Lung (tissue), 12 donors: ENCODE data around the gene SH3BP2. TPM values are rescaled to one million over a fixed set of nuclear protein-coding genes. Genes with fewer than 3 reads are reported as not detected.

Source experiments
- ATAC-seq: fragments of 200-7000 bp; cut with Tn5 transposase; one replicate; pipeline ENCODE4 v1.9.1; 2020; ENCODE audit warnings: moderate number of reproducible peaks; ENCODE audit not compliant: insufficient read depth, low FRiP score
- DNase-seq, 3 donors: peaks; one replicate each; pipeline ENCODE4 v3.0.0-alpha.2; 2013 to 2017
- H3K27ac ChIP-seq, 2 donors: one replicate each; pipeline ENCODE4 v1.5.1; 2013; ENCODE audit warnings: mild to moderate bottlenecking in 2 of 2, moderate library complexity in 2 of 2, control low read depth in 1 of 2, inconsistent platforms in 1 of 2, low read depth in 1 of 2, low read length in 1 of 2
- H3K27me3 ChIP-seq, 3 donors: one replicate each; pipeline ENCODE4 v1.5.1; 2013; ENCODE audit warnings: low read length in 2 of 3; ENCODE audit not compliant: control insufficient read depth in 3 of 3, insufficient read depth in 3 of 3
- H3K36me3 ChIP-seq, 4 donors: one replicate each; pipeline ENCODE4 v1.5.1; 2013; ENCODE audit warnings: low read length in 4 of 4, mild to moderate bottlenecking in 1 of 4, moderate library complexity in 1 of 4; ENCODE audit not compliant: control insufficient read depth in 4 of 4, insufficient read depth in 4 of 4
- H3K4me1 ChIP-seq, 5 donors: one replicate each; pipeline ENCODE4 v1.5.1; 2013; ENCODE audit warnings: low read length in 5 of 5, mild to moderate bottlenecking in 2 of 5, moderate library complexity in 1 of 5; ENCODE audit not compliant: control insufficient read depth in 5 of 5, insufficient read depth in 5 of 5
- H3K4me3 ChIP-seq: one replicate; pipeline ENCODE4 v1.5.1; 2013; ENCODE audit warnings: mild to moderate bottlenecking, control low read depth, moderate library complexity
- H3K9ac ChIP-seq, 2 donors: one replicate each; pipeline ENCODE4 v1.5.1; 2013; ENCODE audit warnings: low read length in 2 of 2, control low read depth in 1 of 2; ENCODE audit not compliant: insufficient read depth in 1 of 2
- H3K9me3 ChIP-seq, 4 donors: one replicate each; pipeline ENCODE4 v1.5.1; 2013; ENCODE audit warnings: low read length in 3 of 4, mild to moderate bottlenecking in 1 of 4, moderate library complexity in 1 of 4; ENCODE audit not compliant: control insufficient read depth in 4 of 4, insufficient read depth in 3 of 4
- CTCF ChIP-seq: IDR thresholded peaks from 2 replicates; pipeline ENCODE4 v1.5.1; 2012; ENCODE audit warnings: mild to moderate bottlenecking; ENCODE audit errors: control extremely low read depth, extremely low read depth
- WGBS, 2 donors: extraction: QIAGEN DNeasy Blood & Tissue Kit; methylation state at CpG; one replicate each; pipeline ENCODE4 v1.1.7; 2013; 5-methylcytosine and 5-hydroxymethylcytosine counted together
- polyA plus RNA-seq, 2 donors: library from polyadenylated mRNA; stranded (reverse); fragments of 200-250 nt; gene quantifications; one replicate each; pipeline ENCODE4 v1.2.1, GENCODE V29; 2013
- total RNA-seq, 2 donors: library from RNA; depleted of rRNA in 1 of 2; stranded (reverse); fragments of >200 nt in 1 of 2; gene quantifications; one replicate each; pipeline ENCODE4 v1.2.1, GENCODE V29; 2014 to 2021
- donor health status: control.
- donor health status: control.
- donor health status: Bipolar disorder and iron deficiency.
- donor health status: healthy.
- donor health status: DM: yes; HTN: yes; CAD: no.

SH3BP2 gene
- total and polyA plus RNA-seq, 4 donors = 49.9 to 117 (median 79.8) TPM

GRCh38 chr4:2820216-2820982 lies 27.5 kb downstream of the SH3BP2 start:
- H3K9me3 ChIP-seq = no peaks in the 10 kb centered on the region
- H3K27me3 ChIP-seq = no peaks in the 10 kb centered on the region
- peaks cover 0 to 20% (median 3%) of the 10 kb centered on the region in 5 donors for H3K4me1 ChIP-seq
- ATAC-seq (no peak), DNase-seq (no peak)
- no peak overlapping the region for H3K9ac ChIP-seq
- H3K27ac ChIP-seq = no peak overlapping the region
- TF ChIP-seq CTCF = no peak
- peaks cover 0 to 47% (median 4%) of the 10 kb centered on the region in 4 donors for H3K36me3 ChIP-seq
- no peak overlapping the region for H3K4me3 ChIP-seq
- 89 to 94% methylated on average over 13 of the region's 13 CpGs for WGBS, 2 donors

DNA sequence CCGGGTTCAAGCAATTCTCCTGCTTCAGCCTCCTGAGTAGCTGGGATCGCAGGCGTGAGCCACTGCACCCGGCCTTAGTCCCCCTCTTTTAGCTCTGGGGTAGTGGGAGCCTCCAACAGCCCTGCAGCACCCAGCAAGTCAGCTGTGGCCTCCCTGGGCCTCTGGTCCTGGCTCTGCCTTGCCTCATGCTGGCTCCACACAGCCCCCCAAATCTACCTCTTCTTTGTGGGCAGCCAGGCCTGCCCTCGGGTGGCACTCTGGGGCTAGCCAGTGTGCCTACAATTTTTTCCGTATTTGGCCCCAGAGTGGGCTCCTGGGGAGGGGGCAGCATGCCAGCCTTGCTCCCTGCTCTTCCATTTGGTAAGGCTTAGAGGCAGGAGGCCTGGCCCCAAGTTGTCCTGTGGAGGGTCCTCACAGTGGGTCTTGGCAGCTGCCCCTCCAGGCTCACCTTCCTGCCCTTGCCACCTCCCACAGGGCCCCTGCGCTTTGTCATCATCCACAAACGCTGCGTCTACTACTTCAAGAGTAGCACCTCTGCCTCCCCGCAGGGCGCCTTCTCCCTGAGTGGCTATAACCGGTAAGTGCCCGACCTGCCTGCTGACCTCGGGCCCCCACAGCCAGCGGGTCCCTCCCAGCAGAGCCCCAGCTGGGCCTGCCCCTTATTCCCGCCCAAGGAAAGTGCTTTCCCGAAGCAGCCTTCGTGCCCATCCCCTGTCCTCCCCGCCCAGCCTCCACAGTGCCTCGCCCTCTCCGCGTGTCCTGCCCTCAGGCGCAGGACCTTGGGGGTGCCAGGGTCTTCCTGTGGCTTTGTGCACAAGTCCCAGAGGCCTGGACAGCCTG lies 29.8 kb downstream of the SH3BP2 start:
- no peaks in the 10 kb centered on the region for H3K9me3 ChIP-seq
- H3K36me3 ChIP-seq = peaks cover 4 to 63% (median 14%) of the 10 kb centered on the region in 4 donors
- ATAC-seq (no peak), DNase-seq (no peak)
- peaks cover 0 to 14% (median 4%) of the 10 kb centered on the region in 5 donors for H3K4me1 ChIP-seq
- 91 to 92% methylated on average over 23 of the region's 23 CpGs for WGBS, 2 donors
- H3K9ac ChIP-seq = no peak overlapping the region
- no peak for TF ChIP-seq CTCF
- H3K4me3 ChIP-seq = no peak overlapping the region
- no peaks in the 10 kb centered on the region for H3K27me3 ChIP-seq
- H3K27ac ChIP-seq = no peak overlapping the region

DNA sequence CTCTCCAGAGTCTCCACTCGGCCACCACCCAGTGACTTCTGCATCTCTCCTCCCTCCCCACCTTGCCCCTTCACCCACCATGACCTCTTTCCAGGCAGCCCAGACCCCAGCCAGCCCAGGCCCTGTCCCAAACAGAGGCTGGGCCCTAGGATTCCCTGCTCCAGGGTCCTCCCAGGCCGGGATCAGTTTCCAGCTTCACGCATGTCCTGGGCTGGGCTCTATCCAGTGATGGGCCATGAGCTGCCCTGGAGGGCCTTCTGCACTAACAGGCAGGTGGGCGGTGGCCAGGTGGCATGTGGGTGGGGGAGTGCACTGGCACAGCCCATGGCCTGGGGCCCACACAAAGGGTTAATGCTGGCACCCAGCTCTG lies 30.4 kb downstream of the SH3BP2 start:
- WGBS, 2 donors = 92 to 93% methylated on average over 4 of the region's 4 CpGs
- H3K27ac ChIP-seq = no peak overlapping the region
- peaks cover 4 to 68% (median 14%) of the 10 kb centered on the region in 4 donors for H3K36me3 ChIP-seq
- no peak overlapping the region for H3K4me3 ChIP-seq
- H3K4me1 ChIP-seq = peaks cover 0 to 13% (median 4%) of the 10 kb centered on the region in 5 donors
- no peak overlapping the region for H3K9ac ChIP-seq
- H3K27me3 ChIP-seq = no peaks in the 10 kb centered on the region
- no peaks in the 10 kb centered on the region for H3K9me3 ChIP-seq
- DNase-seq = no peak
- no peak for ATAC-seq
- no peak for TF ChIP-seq CTCF
